GM23338 (cell line): ENCODE data around the gene SPATA4. TPM values are rescaled to one million over a fixed set of nuclear protein-coding genes. Genes with fewer than 3 reads are reported as not detected.

Source experiments
- ATAC-seq: fragments of 200-7000 bp; cut with Tn5 transposase; 3 replicates; pipeline ENCODE4 v1.9.1; 2020
- DNase-seq: peaks from one replicate; pipeline ENCODE4 v3.0.0-alpha.2; 2015; ENCODE audit warnings: low spot score
- H2AFZ ChIP-seq: fragments of 200-600 bp; sonication (generic); 2 replicates; pipeline ENCODE4 v1.8.0; 2016; ENCODE audit warnings: antibody characterized with exemption, mild to moderate bottlenecking, moderate library complexity
- H3F3A ChIP-seq: fragments of 200-600 bp; sonication (generic); replicated peaks from 2 replicates; pipeline ENCODE4 v1.8.0; 2017; ENCODE audit warnings: antibody characterized with exemption, mixed run types, low read depth
- H3K27ac ChIP-seq: fragments of 200-600 bp; sonication (generic); 2 replicates; pipeline ENCODE4 v1.6.1; 2016; ENCODE audit warnings: low read depth
- H3K27me3 ChIP-seq: fragments of 200-600 bp; sonication (generic); 2 replicates; pipeline ENCODE4 v1.8.0; 2016; ENCODE audit warnings: mild to moderate bottlenecking, mixed run types, moderate library complexity; ENCODE audit not compliant: insufficient read depth
- H3K36me3 ChIP-seq: fragments of 200-600 bp; sonication (generic); 2 replicates; pipeline ENCODE4 v1.8.0; 2016; ENCODE audit warnings: mild to moderate bottlenecking; ENCODE audit not compliant: insufficient read depth
- H3K4me1 ChIP-seq: fragments of 200-600 bp; sonication (generic); 2 replicates; pipeline ENCODE4 v1.8.0; 2016; ENCODE audit warnings: mild to moderate bottlenecking, moderate library complexity; ENCODE audit not compliant: insufficient read depth
- H3K4me2 ChIP-seq: fragments of 200-600 bp; sonication (generic); 2 replicates; pipeline ENCODE4 v1.7.1; 2017; ENCODE audit warnings: mixed run types
- H3K4me3 ChIP-seq: fragments of 200-600 bp; sonication (generic); 2 replicates; pipeline ENCODE4 v1.6.1; 2016; ENCODE audit warnings: mixed run types
- H3K79me2 ChIP-seq: fragments of 200-600 bp; sonication (generic); replicated peaks from 2 replicates; pipeline ENCODE4 v1.8.0; 2017; ENCODE audit warnings: mild to moderate bottlenecking; ENCODE audit not compliant: insufficient read depth
- H3K9me2 ChIP-seq: fragments of 200-600 bp; sonication (generic); 2 replicates; pipeline ENCODE4 v1.8.0; 2017; ENCODE audit not compliant: insufficient read depth
- H4K20me1 ChIP-seq: fragments of 200-600 bp; sonication (generic); replicated peaks from 2 replicates; pipeline ENCODE4 v1.8.0; 2017; ENCODE audit warnings: mild to moderate bottlenecking; ENCODE audit not compliant: insufficient read depth
- H3K27ac Mint-ChIP-seq: 2 replicates; pipeline ENCODE4 v1.8.0; 2020; ENCODE audit warnings: inconsistent platforms, mild to moderate bottlenecking, moderate library complexity, mixed read lengths
- H3K27me3 Mint-ChIP-seq: 3 replicates; pipeline ENCODE4 v1.8.0; 2022; ENCODE audit warnings: low read depth, mild to moderate bottlenecking, moderate library complexity, mixed read lengths, inconsistent platforms; ENCODE audit not compliant: insufficient read depth, poor library complexity
- H3K36me3 Mint-ChIP-seq: 3 replicates; pipeline ENCODE4 v1.8.0; 2021; ENCODE audit warnings: low read depth, mild to moderate bottlenecking, inconsistent platforms, moderate library complexity, mixed read lengths
- H3K4me1 Mint-ChIP-seq: 3 replicates; pipeline ENCODE4 v1.8.0; 2020; ENCODE audit warnings: mild to moderate bottlenecking, inconsistent platforms, mixed read lengths
- H3K4me3 Mint-ChIP-seq: 3 replicates; pipeline ENCODE4 v1.8.0; 2021; ENCODE audit warnings: moderate library complexity, mild to moderate bottlenecking, inconsistent platforms, mixed read lengths
- H3K9me3 Mint-ChIP-seq: 3 replicates; pipeline ENCODE4 v1.8.0; 2020; ENCODE audit warnings: moderate library complexity, mild to moderate bottlenecking, inconsistent platforms, mixed read lengths
- CTCF ChIP-seq, 2 experiments: fragments of 200-600 bp in 1 of 2; sonication (generic) in 1 of 2; conservative IDR thresholded peaks; 2 replicates each; pipeline versions ENCODE4 v1.5.1 to v1.6.1; 2016 to 2017; ENCODE audit warnings: antibody characterized with exemption in 2 of 2, low read depth in 2 of 2, mild to moderate bottlenecking in 2 of 2, moderate library complexity in 1 of 2
- EZH2 ChIP-seq: fragments of 200-600 bp; sonication (generic); IDR thresholded peaks from one replicate; pipeline ENCODE4 v1.8.0; 2017; ENCODE audit warnings: antibody characterized with exemption, mild to moderate bottlenecking, low read depth; ENCODE audit not compliant: unreplicated experiment
- EZH2phosphoT487 ChIP-seq: fragments of 200-600 bp; sonication (generic); IDR thresholded peaks from one replicate; pipeline ENCODE4 v1.8.1; 2018; ENCODE audit warnings: antibody characterized with exemption; ENCODE audit not compliant: unreplicated experiment
- NANOG ChIP-seq: IDR thresholded peaks from 2 replicates; pipeline ENCODE4 v1.6.1; 2016; ENCODE audit warnings: antibody characterized with exemption, borderline replicate concordance
- POLR2AphosphoS5 ChIP-seq: IDR thresholded peaks from 2 replicates; pipeline ENCODE4 v1.6.1; 2016; ENCODE audit warnings: antibody characterized with exemption, low read depth
- ZNF114 ChIP-seq: fragments of 250-450 bp; sonication (Bioruptor Pico); IDR thresholded peaks from 2 replicates; pipeline ENCODE4 v1.5.0; 2020; ENCODE audit warnings: mild to moderate bottlenecking, moderate library complexity
- polyA plus RNA-seq: library from polyadenylated mRNA; unstranded; fragments of >200 nt; fragmentation: Nextera tagmentation; extraction: Ambion mirVana; gene quantifications from 2 replicates; pipeline ENCODE4 v1.2.1, GENCODE V29; 2016
- total RNA-seq: library from RNA; depleted of rRNA; stranded (reverse); fragments of >200 nt; shearing (Covaris generic); gene quantifications from 2 replicates; pipeline ENCODE4 v1.2.3, GENCODE V29; 2014
- TF ChIP-seq, protein P1 (sequence below): fragments of 250-450 bp; sonication (Bioruptor Pico); IDR thresholded peaks from 2 replicates; pipeline ENCODE4 v1.5.0; 2020; ENCODE audit warnings: mild to moderate bottlenecking, moderate library complexity
- TF ChIP-seq, protein P2 (sequence below): IDR thresholded peaks from 2 replicates; pipeline ENCODE4 v1.6.1; 2016; ENCODE audit warnings: antibody characterized with exemption
- TF ChIP-seq, protein P3 (sequence below): IDR thresholded peaks from one replicate; pipeline ENCODE4 v1.6.1; 2018; ENCODE audit warnings: antibody characterized with exemption; ENCODE audit not compliant: unreplicated experiment

The SPATA4 gene
- total and polyA plus RNA-seq, 2 experiments from 2014 or later = not detected

GRCh38 chr4:176222149-176222548 lies 26.8 kb upstream of the SPATA4 start (continued):
- TF ChIP-seq, protein P1, sequence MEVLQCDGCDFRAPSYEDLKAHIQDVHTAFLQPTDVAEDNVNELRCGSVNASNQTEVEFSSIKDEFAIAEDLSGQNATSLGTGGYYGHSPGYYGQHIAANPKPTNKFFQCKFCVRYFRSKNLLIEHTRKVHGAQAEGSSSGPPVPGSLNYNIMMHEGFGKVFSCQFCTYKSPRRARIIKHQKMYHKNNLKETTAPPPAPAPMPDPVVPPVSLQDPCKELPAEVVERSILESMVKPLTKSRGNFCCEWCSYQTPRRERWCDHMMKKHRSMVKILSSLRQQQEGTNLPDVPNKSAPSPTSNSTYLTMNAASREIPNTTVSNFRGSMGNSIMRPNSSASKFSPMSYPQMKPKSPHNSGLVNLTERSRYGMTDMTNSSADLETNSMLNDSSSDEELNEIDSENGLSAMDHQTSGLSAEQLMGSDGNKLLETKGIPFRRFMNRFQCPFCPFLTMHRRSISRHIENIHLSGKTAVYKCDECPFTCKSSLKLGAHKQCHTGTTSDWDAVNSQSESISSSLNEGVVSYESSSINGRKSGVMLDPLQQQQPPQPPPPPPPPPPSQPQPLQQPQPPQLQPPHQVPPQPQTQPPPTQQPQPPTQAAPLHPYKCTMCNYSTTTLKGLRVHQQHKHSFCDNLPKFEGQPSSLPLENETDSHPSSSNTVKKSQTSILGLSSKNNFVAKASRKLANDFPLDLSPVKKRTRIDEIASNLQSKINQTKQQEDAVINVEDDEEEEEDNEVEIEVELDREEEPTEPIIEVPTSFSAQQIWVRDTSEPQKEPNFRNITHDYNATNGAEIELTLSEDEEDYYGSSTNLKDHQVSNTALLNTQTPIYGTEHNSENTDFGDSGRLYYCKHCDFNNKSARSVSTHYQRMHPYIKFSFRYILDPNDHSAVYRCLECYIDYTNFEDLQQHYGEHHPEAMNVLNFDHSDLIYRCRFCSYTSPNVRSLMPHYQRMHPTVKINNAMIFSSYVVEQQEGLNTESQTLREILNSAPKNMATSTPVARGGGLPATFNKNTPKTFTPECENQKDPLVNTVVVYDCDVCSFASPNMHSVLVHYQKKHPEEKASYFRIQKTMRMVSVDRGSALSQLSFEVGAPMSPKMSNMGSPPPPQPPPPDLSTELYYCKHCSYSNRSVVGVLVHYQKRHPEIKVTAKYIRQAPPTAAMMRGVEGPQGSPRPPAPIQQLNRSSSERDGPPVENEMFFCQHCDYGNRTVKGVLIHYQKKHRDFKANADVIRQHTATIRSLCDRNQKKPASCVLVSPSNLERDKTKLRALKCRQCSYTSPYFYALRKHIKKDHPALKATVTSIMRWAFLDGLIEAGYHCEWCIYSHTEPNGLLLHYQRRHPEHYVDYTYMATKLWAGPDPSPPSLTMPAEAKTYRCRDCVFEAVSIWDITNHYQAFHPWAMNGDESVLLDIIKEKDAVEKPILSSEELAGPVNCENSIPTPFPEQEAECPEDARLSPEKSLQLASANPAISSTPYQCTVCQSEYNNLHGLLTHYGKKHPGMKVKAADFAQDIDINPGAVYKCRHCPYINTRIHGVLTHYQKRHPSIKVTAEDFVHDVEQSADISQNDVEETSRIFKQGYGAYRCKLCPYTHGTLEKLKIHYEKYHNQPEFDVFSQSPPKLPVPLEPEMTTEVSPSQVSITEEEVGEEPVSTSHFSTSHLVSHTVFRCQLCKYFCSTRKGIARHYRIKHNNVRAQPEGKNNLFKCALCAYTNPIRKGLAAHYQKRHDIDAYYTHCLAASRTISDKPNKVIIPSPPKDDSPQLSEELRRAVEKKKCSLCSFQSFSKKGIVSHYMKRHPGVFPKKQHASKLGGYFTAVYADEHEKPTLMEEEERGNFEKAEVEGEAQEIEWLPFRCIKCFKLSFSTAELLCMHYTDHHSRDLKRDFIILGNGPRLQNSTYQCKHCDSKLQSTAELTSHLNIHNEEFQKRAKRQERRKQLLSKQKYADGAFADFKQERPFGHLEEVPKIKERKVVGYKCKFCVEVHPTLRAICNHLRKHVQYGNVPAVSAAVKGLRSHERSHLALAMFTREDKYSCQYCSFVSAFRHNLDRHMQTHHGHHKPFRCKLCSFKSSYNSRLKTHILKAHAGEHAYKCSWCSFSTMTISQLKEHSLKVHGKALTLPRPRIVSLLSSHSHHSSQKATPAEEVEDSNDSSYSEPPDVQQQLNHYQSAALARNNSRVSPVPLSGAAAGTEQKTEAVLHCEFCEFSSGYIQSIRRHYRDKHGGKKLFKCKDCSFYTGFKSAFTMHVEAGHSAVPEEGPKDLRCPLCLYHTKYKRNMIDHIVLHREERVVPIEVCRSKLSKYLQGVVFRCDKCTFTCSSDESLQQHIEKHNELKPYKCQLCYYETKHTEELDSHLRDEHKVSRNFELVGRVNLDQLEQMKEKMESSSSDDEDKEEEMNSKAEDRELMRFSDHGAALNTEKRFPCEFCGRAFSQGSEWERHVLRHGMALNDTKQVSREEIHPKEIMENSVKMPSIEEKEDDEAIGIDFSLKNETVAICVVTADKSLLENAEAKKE (CRISPR knock-in tag) = no peak
- no peak for TF ChIP-seq EZH2phosphoT487
- TF ChIP-seq, protein P2, sequence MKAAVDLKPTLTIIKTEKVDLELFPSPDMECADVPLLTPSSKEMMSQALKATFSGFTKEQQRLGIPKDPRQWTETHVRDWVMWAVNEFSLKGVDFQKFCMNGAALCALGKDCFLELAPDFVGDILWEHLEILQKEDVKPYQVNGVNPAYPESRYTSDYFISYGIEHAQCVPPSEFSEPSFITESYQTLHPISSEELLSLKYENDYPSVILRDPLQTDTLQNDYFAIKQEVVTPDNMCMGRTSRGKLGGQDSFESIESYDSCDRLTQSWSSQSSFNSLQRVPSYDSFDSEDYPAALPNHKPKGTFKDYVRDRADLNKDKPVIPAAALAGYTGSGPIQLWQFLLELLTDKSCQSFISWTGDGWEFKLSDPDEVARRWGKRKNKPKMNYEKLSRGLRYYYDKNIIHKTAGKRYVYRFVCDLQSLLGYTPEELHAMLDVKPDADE = no peak

GRCh38 chr4:176217510-176217909 lies 22.1 kb upstream of the SPATA4 start:
- H3K27me3 Mint-ChIP-seq = no peaks in the 10 kb centered on the region
- no peaks in the 10 kb centered on the region for H3K36me3 Mint-ChIP-seq
- no peaks in the 10 kb centered on the region for H4K20me1 ChIP-seq
- peaks cover 2% of the 10 kb centered on the region; the same call in 2 of the 3 replicates for H3K4me1 Mint-ChIP-seq
- no peaks in the 10 kb centered on the region for H3F3A ChIP-seq
- no peak overlapping the region for H3K4me3 ChIP-seq
- H2AFZ ChIP-seq = no peak overlapping the region
- H3K9me3 Mint-ChIP-seq = peaks cover 2% of the 10 kb centered on the region; the same call in 2 of the 3 replicates
- H3K27ac Mint-ChIP-seq = no peak overlapping the region
- no peaks in the 10 kb centered on the region for H3K79me2 ChIP-seq
- TF ChIP-seq POLR2AphosphoS5 (no peak), NANOG (no peak), ZNF114 (CRISPR knock-in tag) (no peak), EZH2phosphoT487 (no peak), EZH2 (no peak), CTCF (conservative IDR thresholded peaks at IDR 0.05; ENCODE audit: low read depth in 2 of 2) (no peak)
- TF ChIP-seq, protein P3, sequence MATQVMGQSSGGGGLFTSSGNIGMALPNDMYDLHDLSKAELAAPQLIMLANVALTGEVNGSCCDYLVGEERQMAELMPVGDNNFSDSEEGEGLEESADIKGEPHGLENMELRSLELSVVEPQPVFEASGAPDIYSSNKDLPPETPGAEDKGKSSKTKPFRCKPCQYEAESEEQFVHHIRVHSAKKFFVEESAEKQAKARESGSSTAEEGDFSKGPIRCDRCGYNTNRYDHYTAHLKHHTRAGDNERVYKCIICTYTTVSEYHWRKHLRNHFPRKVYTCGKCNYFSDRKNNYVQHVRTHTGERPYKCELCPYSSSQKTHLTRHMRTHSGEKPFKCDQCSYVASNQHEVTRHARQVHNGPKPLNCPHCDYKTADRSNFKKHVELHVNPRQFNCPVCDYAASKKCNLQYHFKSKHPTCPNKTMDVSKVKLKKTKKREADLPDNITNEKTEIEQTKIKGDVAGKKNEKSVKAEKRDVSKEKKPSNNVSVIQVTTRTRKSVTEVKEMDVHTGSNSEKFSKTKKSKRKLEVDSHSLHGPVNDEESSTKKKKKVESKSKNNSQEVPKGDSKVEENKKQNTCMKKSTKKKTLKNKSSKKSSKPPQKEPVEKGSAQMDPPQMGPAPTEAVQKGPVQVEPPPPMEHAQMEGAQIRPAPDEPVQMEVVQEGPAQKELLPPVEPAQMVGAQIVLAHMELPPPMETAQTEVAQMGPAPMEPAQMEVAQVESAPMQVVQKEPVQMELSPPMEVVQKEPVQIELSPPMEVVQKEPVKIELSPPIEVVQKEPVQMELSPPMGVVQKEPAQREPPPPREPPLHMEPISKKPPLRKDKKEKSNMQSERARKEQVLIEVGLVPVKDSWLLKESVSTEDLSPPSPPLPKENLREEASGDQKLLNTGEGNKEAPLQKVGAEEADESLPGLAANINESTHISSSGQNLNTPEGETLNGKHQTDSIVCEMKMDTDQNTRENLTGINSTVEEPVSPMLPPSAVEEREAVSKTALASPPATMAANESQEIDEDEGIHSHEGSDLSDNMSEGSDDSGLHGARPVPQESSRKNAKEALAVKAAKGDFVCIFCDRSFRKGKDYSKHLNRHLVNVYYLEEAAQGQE = no peak
- DNase-seq = no peak
- no peaks in the 10 kb centered on the region for H3K4me1 ChIP-seq
- no peak overlapping the region for H3K27ac ChIP-seq
- H3K36me3 ChIP-seq = no peaks in the 10 kb centered on the region
- ATAC-seq = no peak
- no peak overlapping the region for H3K4me2 ChIP-seq
- no peak overlapping the region for H3K4me3 Mint-ChIP-seq
- H3K27me3 ChIP-seq = no peaks in the 10 kb centered on the region
- H3K9me2 ChIP-seq = no peaks in the 10 kb centered on the region
